Activated naive CD8-positive, alpha-beta T cell treated with anti-CD3 and anti-CD28 coated beads, Interleukin-2, amount 10 ng/mL, durations not matched to agents 7 days and 5 days (primary cell): ENCODE results near the gene PRKCH. TPM values are rescaled to one million over a fixed set of nuclear protein-coding genes. Genes with fewer than 3 reads are reported as not detected.

ENCODE experiments used
- ATAC-seq: fragments of 150-1000 bp; cut with Tn5 transposase; one replicate; pipeline ENCODE4 v1.10.0; 2021; ENCODE audit warnings: low read depth, moderate library complexity
- POLR2A ChIA-PET: fragments of 350-600 bp; sonication (Branson Sonifier 250); formaldehyde crosslinking; loops from one replicate; lab custom pipeline; 2021; ENCODE audit warnings: antibody characterized with exemption; lab: Charles Lee
- DNase-seq: peaks from one replicate; pipeline ENCODE4 v3.0.0; 2021
- H3K27ac Mint-ChIP-seq: one replicate; pipeline ENCODE4 v1.8.0; 2022; ENCODE audit warnings: mild to moderate bottlenecking, mixed read lengths
- H3K27me3 Mint-ChIP-seq: one replicate; pipeline ENCODE4 v1.8.0; 2022; ENCODE audit warnings: mild to moderate bottlenecking, moderate library complexity, mixed read lengths
- H3K36me3 Mint-ChIP-seq: one replicate; pipeline ENCODE4 v1.8.0; 2021; ENCODE audit warnings: mild to moderate bottlenecking, mixed read lengths
- H3K4me1 Mint-ChIP-seq: one replicate; pipeline ENCODE4 v1.8.0; 2021; ENCODE audit warnings: mixed read lengths
- H3K4me3 Mint-ChIP-seq: one replicate; pipeline ENCODE4 v1.8.0; 2022; ENCODE audit warnings: mild to moderate bottlenecking, moderate library complexity, mixed read lengths
- H3K9me3 Mint-ChIP-seq: one replicate; pipeline ENCODE4 v1.8.0; 2021; ENCODE audit warnings: mixed read lengths
- total RNA-seq, 2 experiments: library from RNA; stranded (reverse); gene quantifications; one replicate each; pipeline ENCODE4 v1.2.3, GENCODE V29; 2021

PRKCH gene
- total RNA-seq, 2 experiments from 2014 or later: 318 TPM

GRCh38 chr14:61553730-61554641 lies 232.6 kb downstream of the PRKCH start:
- H3K36me3 Mint-ChIP-seq: peaks cover 64% of the 10 kb centered on the region
- peak overlapping the region; percentile 44 for H3K4me3 Mint-ChIP-seq
- ATAC-seq: no peak
- peak overlapping the region; percentile 95 for H3K27ac Mint-ChIP-seq
- no peaks in the 10 kb centered on the region for H3K9me3 Mint-ChIP-seq
- H3K27me3 Mint-ChIP-seq: no peaks in the 10 kb centered on the region
- H3K4me1 Mint-ChIP-seq: peaks cover 61% of the 10 kb centered on the region
- POLR2A ChIA-PET: interaction anchor here (0.7 to 3.2 kb wide), 8 partner anchors 12 to 142 kb away, joined by 3 to 10 read pairs (median 5); partner anchors contain the start of gene HIF1A
- no peak for DNase-seq

- Mint-ChIP-seq H3K9me3 (no peaks in the 10 kb centered on the region), H3K4me1 (peaks cover 60% of the 10 kb centered on the region), H3K4me3 (no peak overlapping the region), H3K36me3 (peaks cover 53% of the 10 kb centered on the region), H3K27me3 (no peaks in the 10 kb centered on the region), H3K27ac (no peak overlapping the region)
- DNase-seq (no peak), ATAC-seq (no peak)
- POLR2A ChIA-PET: interaction anchor here (3.2 kb wide), 1 partner anchor 14 kb away, joined by 10 read pairs; no protein-coding TSS in a partner anchor
Observed at GRCh38 chr14:61555056-61555838, 233.9 kb downstream of the PRKCH start.

GRCh38 chr14:61556455-61556854 lies 235.1 kb downstream of the PRKCH start:
- no peak overlapping the region for H3K27ac Mint-ChIP-seq
- DNase-seq: no peak
- no peak for ATAC-seq
- H3K9me3 Mint-ChIP-seq: no peaks in the 10 kb centered on the region
- no peaks in the 10 kb centered on the region for H3K27me3 Mint-ChIP-seq
- peaks cover 54% of the 10 kb centered on the region for H3K4me1 Mint-ChIP-seq
- POLR2A ChIA-PET: interaction anchor here (0.7 to 1.9 kb wide), 3 partner anchors 12 to 274 kb away, joined by 6 to 8 read pairs (median 6); no protein-coding TSS in a partner anchor
- H3K36me3 Mint-ChIP-seq: peaks cover 42% of the 10 kb centered on the region
- H3K4me3 Mint-ChIP-seq: no peak overlapping the region

GRCh38 chr14:61557262-61557661 lies 235.9 kb downstream of the PRKCH start:
- no peaks in the 10 kb centered on the region for H3K9me3 Mint-ChIP-seq
- POLR2A ChIA-PET: interaction anchor here (0.5 to 1.9 kb wide), 3 partner anchors 11 to 153 kb away, joined by 6 to 8 read pairs (median 7); no protein-coding TSS in a partner anchor
- peaks cover 51% of the 10 kb centered on the region for H3K4me1 Mint-ChIP-seq
- H3K36me3 Mint-ChIP-seq: peaks cover 35% of the 10 kb centered on the region
- ATAC-seq (peak; percentile 28), DNase-seq (no peak)
- H3K27me3 Mint-ChIP-seq: no peaks in the 10 kb centered on the region
- peak overlapping the region; percentile 4 for H3K4me3 Mint-ChIP-seq
- peak overlapping the region; percentile 67 for H3K27ac Mint-ChIP-seq

GRCh38 chr14:61557854-61558253 lies 236.5 kb downstream of the PRKCH start:
- Mint-ChIP-seq H3K36me3 (peaks cover 30% of the 10 kb centered on the region), H3K27ac (no peak overlapping the region), H3K9me3 (no peaks in the 10 kb centered on the region), H3K4me3 (no peak overlapping the region), H3K4me1 (peaks cover 46% of the 10 kb centered on the region), H3K27me3 (no peaks in the 10 kb centered on the region)
- ATAC-seq (no peak), DNase-seq (no peak)
- POLR2A ChIA-PET: interaction anchor here (0.5 to 1.9 kb wide), 4 partner anchors 11 to 153 kb away, joined by 3 to 8 read pairs (median 6); no protein-coding TSS in a partner anchor

GRCh38 chr14:61558271-61558670 lies 236.9 kb downstream of the PRKCH start:
- ATAC-seq: no peak
- peaks cover 28% of the 10 kb centered on the region for H3K36me3 Mint-ChIP-seq
- no peak overlapping the region for H3K4me3 Mint-ChIP-seq
- H3K4me1 Mint-ChIP-seq: peaks cover 45% of the 10 kb centered on the region
- DNase-seq: no peak
- no peaks in the 10 kb centered on the region for H3K27me3 Mint-ChIP-seq
- no peaks in the 10 kb centered on the region for H3K9me3 Mint-ChIP-seq
- no peak overlapping the region for H3K27ac Mint-ChIP-seq
- POLR2A ChIA-PET: interaction anchor here (0.7 to 1.9 kb wide), 5 partner anchors 10 to 137 kb away, joined by 3 to 8 read pairs (median 4); partner anchors contain the start of gene HIF1A

- POLR2A ChIA-PET: interaction anchor here (1.2 kb wide), 1 partner anchor 135 kb away, joined by 6 read pairs; the partner anchor contains the start of gene HIF1A
- H3K9me3 Mint-ChIP-seq: no peaks in the 10 kb centered on the region
- ATAC-seq: no peak
- no peak overlapping the region for H3K27ac Mint-ChIP-seq
- no peak for DNase-seq
- peaks cover 18% of the 10 kb centered on the region for H3K36me3 Mint-ChIP-seq
- H3K27me3 Mint-ChIP-seq: no peaks in the 10 kb centered on the region
- H3K4me3 Mint-ChIP-seq: no peak overlapping the region
- peaks cover 40% of the 10 kb centered on the region for H3K4me1 Mint-ChIP-seq
Observed at GRCh38 chr14:61559641-61560201, 238.3 kb downstream of the PRKCH start.

GRCh38 chr14:61560323-61560722 lies 238.9 kb downstream of the PRKCH start:
- Mint-ChIP-seq H3K27me3 (no peaks in the 10 kb centered on the region), H3K9me3 (no peaks in the 10 kb centered on the region), H3K36me3 (peaks cover 12% of the 10 kb centered on the region), H3K27ac (no peak overlapping the region), H3K4me3 (no peak overlapping the region), H3K4me1 (peaks cover 34% of the 10 kb centered on the region)
- DNase-seq (no peak), ATAC-seq (no peak)
- POLR2A ChIA-PET: no interaction called here

- peaks cover 3% of the 10 kb centered on the region for H3K9me3 Mint-ChIP-seq
- H3K36me3 Mint-ChIP-seq: peaks cover 11% of the 10 kb centered on the region
- H3K4me1 Mint-ChIP-seq: peaks cover 29% of the 10 kb centered on the region
- no peak overlapping the region for H3K4me3 Mint-ChIP-seq
- no peak for ATAC-seq
- no peak for DNase-seq
- POLR2A ChIA-PET: no interaction called here
- H3K27ac Mint-ChIP-seq: no peak overlapping the region
- no peaks in the 10 kb centered on the region for H3K27me3 Mint-ChIP-seq
Observed at GRCh38 chr14:61561104-61561503, 239.7 kb downstream of the PRKCH start.

- Mint-ChIP-seq H3K27ac (no peak overlapping the region), H3K4me1 (peaks cover 25% of the 10 kb centered on the region), H3K27me3 (no peaks in the 10 kb centered on the region), H3K4me3 (no peak overlapping the region), H3K9me3 (peaks cover 3% of the 10 kb centered on the region), H3K36me3 (peaks cover 11% of the 10 kb centered on the region)
- POLR2A ChIA-PET: no interaction called here
- DNase-seq: no peak
- no peak for ATAC-seq
Observed at GRCh38 chr14:61561657-61562276, 240.4 kb downstream of the PRKCH start.

GRCh38 chr14:61562321-61563161 lies 241.2 kb downstream of the PRKCH start:
- no peak overlapping the region for H3K4me3 Mint-ChIP-seq
- peaks cover 21% of the 10 kb centered on the region for H3K4me1 Mint-ChIP-seq
- POLR2A ChIA-PET: interaction anchor here (1.1 kb wide), 1 partner anchor 133 kb away, joined by 4 read pairs; the partner anchor contains the start of gene HIF1A
- H3K9me3 Mint-ChIP-seq: peaks cover 6% of the 10 kb centered on the region
- H3K36me3 Mint-ChIP-seq: peaks cover 10% of the 10 kb centered on the region
- DNase-seq: no peak
- ATAC-seq: peak; percentile 47
- H3K27ac Mint-ChIP-seq: no peak overlapping the region
- no peaks in the 10 kb centered on the region for H3K27me3 Mint-ChIP-seq

GRCh38 chr14:61563162-61563511 lies 241.8 kb downstream of the PRKCH start:
- peaks cover 22% of the 10 kb centered on the region for H3K4me1 Mint-ChIP-seq
- H3K36me3 Mint-ChIP-seq: peaks cover 6% of the 10 kb centered on the region
- peaks cover 6% of the 10 kb centered on the region for H3K9me3 Mint-ChIP-seq
- POLR2A ChIA-PET: interaction anchor here (1.1 kb wide), 1 partner anchor 132 kb away, joined by 4 read pairs; the partner anchor contains the start of gene HIF1A
- DNase-seq: no peak
- H3K4me3 Mint-ChIP-seq: no peak overlapping the region
- no peaks in the 10 kb centered on the region for H3K27me3 Mint-ChIP-seq
- no peak overlapping the region for H3K27ac Mint-ChIP-seq
- ATAC-seq: no peak
